ENCODE data around the gene TOX2.

The TOX2 gene

GRCh38 chr20:43959079-43959919 lies 44.6 kb downstream of the TOX2 start:
- no peak for DNase-seq

- DNase-seq, result no peak
Measured at GRCh38 chr20:43959920-43960227, 45.2 kb downstream of the TOX2 start.

GRCh38 chr20:43960231-43960630 lies 45.6 kb downstream of the TOX2 start:
- no peak for DNase-seq

- no peak for DNase-seq
Measured at GRCh38 chr20:43961116-43961515, 46.5 kb downstream of the TOX2 start.

- no peak for DNase-seq
Measured at GRCh38 chr20:43961541-43962471, 47.2 kb downstream of the TOX2 start.

- DNase-seq, result no peak
Measured at GRCh38 chr20:43962530-43962929, 47.9 kb downstream of the TOX2 start.

GRCh38 chr20:43963233-43963632 lies 48.6 kb downstream of the TOX2 start:
- no peak for DNase-seq

- DNase-seq, result no peak
Measured at GRCh38 chr20:43963872-43964791, 49.5 kb downstream of the TOX2 start.

- no peak for DNase-seq
Measured at GRCh38 chr20:43968341-43969000, 53.8 kb downstream of the TOX2 start.

GRCh38 chr20:43969028-43969447 lies 54.4 kb downstream of the TOX2 start:
- no peak for DNase-seq

- DNase-seq, result no peak
Measured at GRCh38 chr20:43969501-43970182, 55.0 kb downstream of the TOX2 start.

- no peak for DNase-seq
Measured at GRCh38 chr20:43971267-43971666, 56.6 kb downstream of the TOX2 start.

GRCh38 chr20:43972051-43972450 lies 57.4 kb downstream of the TOX2 start:
- no peak for DNase-seq

GRCh38 chr20:43972692-43973091 lies 58.0 kb downstream of the TOX2 start:
- DNase-seq, result no peak

- no peak for DNase-seq
Measured at GRCh38 chr20:43973231-43973630, 58.6 kb downstream of the TOX2 start.

GRCh38 chr20:43973671-43974450 lies 59.2 kb downstream of the TOX2 start:
- DNase-seq, result no peak

- DNase-seq, result no peak
Measured at GRCh38 chr20:43974695-43975094, 60.0 kb downstream of the TOX2 start.

GRCh38 chr20:43975096-43975768 lies 60.6 kb downstream of the TOX2 start:
- no peak for DNase-seq

- DNase-seq, result no peak
Measured at GRCh38 chr20:43976547-43976946, 61.9 kb downstream of the TOX2 start.

GRCh38 chr20:43977252-43977651 lies 62.6 kb downstream of the TOX2 start:
- DNase-seq, result no peak

Measured in stimulated activated CD8-positive, alpha-beta memory T cell treated with anti-CD3 and anti-CD28 coated beads, Interleukin-4, amount 100 ng/mL, for 48 hours (primary cell).